ENCODE measurements around the gene IFNA10. TPM values are rescaled to one million over a fixed set of nuclear protein-coding genes. Genes with fewer than 3 reads are reported as not detected.
"Not testable (repeated sequence)": the region's sequence is repeated elsewhere in the genome, so short reads cannot be mapped to it uniquely, and the experiment has no call there.

IFNA10 gene
- total RNA-seq, 1 donor from 2014 or later: not detected

DNA sequence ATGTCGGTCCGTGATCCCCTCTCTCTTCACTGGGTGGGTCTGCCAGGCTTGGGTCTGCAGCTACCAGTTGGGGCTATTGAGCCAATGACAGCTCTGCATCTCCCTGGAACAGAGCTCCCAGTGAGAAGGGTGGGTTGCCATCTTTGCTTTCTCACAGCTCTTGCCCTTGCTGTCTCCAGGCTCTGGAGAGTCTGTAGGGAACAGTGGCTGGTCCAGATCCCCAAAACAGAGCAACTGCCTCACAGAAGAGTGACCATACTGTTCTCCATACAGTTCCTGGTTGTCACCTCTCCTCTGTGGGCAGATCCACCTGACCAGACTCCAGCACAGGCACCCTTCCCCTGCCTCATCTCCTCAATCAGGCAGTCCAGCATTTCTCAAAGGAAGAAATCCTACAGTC, 26.3 kb upstream of the IFNA10 start:
- Histone ChIP-seq H3K9me3 (no peaks in the 10 kb centered on the region), H3K4me3 (no peak overlapping the region), H3K36me3 (no peaks in the 10 kb centered on the region), H3K27me3 (no peaks in the 10 kb centered on the region), H3K27ac (no peak overlapping the region), H3K4me1 (no peaks in the 10 kb centered on the region)
- no peak for DNase-seq (ENCODE audit: extremely low spot score in 2 of 2)
- intact Hi-C loops (cut with DNase I): no loop called here
- TF ChIP-seq POLR2AphosphoS5 (IDR thresholded peaks at IDR 0.05; ENCODE audit: insufficient read depth in 1 of 2, low read depth in 1 of 2) (no peak), POLR2A (IDR thresholded peaks at IDR 0.05) (no peak)
- TF ChIP-seq, protein P1, sequence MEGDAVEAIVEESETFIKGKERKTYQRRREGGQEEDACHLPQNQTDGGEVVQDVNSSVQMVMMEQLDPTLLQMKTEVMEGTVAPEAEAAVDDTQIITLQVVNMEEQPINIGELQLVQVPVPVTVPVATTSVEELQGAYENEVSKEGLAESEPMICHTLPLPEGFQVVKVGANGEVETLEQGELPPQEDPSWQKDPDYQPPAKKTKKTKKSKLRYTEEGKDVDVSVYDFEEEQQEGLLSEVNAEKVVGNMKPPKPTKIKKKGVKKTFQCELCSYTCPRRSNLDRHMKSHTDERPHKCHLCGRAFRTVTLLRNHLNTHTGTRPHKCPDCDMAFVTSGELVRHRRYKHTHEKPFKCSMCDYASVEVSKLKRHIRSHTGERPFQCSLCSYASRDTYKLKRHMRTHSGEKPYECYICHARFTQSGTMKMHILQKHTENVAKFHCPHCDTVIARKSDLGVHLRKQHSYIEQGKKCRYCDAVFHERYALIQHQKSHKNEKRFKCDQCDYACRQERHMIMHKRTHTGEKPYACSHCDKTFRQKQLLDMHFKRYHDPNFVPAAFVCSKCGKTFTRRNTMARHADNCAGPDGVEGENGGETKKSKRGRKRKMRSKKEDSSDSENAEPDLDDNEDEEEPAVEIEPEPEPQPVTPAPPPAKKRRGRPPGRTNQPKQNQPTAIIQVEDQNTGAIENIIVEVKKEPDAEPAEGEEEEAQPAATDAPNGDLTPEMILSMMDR (IDR thresholded peaks at IDR 0.05): no peak

DNA sequence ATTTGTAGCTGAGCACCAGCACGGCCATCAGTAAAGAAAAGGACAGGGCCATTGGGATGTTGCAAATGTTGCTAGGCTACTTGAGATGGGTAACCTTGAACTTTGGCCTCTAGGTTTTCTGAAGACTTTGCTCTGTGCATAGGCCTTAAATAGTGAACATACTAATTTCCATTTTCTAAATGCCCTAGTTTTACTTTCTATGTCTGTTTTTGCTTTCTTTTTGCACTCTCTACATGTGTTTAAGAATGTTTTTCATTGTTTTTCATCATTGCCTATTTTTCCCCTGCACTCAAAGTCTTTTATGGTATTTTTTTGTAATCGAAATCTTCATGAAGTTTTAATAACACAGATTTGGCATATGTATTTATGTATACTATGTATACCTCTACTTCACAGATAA, 21.2 kb upstream of the IFNA10 start, which contains the start of gene IFNA17:
Gene IFNA17 (minus strand): TSS at position 101 of the 400 bp plus-strand sequence. CDS start 49 bp downstream, at position 52.
- no peaks in the 10 kb centered on the region for H3K27me3 ChIP-seq
- DNase-seq (ENCODE audit: extremely low spot score in 2 of 2): no peak
- intact Hi-C loops (cut with DNase I): no loop called here
- H3K4me3 ChIP-seq: no peak within 1 kb of the TSS
- TF ChIP-seq, protein P1 (IDR thresholded peaks at IDR 0.05): no peak
- TF ChIP-seq POLR2AphosphoS5 (IDR thresholded peaks at IDR 0.05; ENCODE audit: insufficient read depth in 1 of 2, low read depth in 1 of 2) (no peak), POLR2A (IDR thresholded peaks at IDR 0.05) (no peak)
- H3K36me3 ChIP-seq: no peaks in the 10 kb centered on the region
- H3K9me3 ChIP-seq: no peaks in the 10 kb centered on the region
- no peak within 1 kb of the TSS for H3K27ac ChIP-seq
- no peaks in the 10 kb centered on the region for H3K4me1 ChIP-seq

DNA sequence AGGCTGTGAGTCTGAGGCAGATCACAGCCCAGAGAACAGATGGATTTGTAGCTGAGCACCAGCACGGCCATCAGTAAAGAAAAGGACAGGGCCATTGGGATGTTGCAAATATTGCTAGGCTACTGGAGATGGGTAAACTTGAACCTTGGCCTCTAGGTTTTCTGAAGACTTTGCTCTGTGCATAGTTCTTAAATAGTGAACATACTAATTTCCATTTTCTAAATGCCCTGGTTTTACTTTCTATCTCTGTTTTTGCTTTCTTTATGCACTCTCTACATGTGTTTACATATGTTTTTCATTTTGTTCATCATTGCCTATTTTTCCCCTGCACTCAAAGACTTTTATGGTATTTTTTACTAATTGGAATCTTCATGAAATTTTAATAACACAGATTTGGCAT, 10.3 kb upstream of the IFNA10 start, which contains the start of gene IFNA16:
Gene IFNA16 (minus strand): TSS at position 101 of the 400 bp plus-strand sequence. CDS start 6 bp downstream, at position 95.
- H3K9me3 ChIP-seq; H3K27me3 ChIP-seq; DNase-seq (ENCODE audit: extremely low spot score in 2 of 2); H3K4me1 ChIP-seq; intact Hi-C loops (cut with DNase I); H3K27ac ChIP-seq; H3K4me3 ChIP-seq; H3K36me3 ChIP-seq: not testable (repeated sequence)

DNA sequence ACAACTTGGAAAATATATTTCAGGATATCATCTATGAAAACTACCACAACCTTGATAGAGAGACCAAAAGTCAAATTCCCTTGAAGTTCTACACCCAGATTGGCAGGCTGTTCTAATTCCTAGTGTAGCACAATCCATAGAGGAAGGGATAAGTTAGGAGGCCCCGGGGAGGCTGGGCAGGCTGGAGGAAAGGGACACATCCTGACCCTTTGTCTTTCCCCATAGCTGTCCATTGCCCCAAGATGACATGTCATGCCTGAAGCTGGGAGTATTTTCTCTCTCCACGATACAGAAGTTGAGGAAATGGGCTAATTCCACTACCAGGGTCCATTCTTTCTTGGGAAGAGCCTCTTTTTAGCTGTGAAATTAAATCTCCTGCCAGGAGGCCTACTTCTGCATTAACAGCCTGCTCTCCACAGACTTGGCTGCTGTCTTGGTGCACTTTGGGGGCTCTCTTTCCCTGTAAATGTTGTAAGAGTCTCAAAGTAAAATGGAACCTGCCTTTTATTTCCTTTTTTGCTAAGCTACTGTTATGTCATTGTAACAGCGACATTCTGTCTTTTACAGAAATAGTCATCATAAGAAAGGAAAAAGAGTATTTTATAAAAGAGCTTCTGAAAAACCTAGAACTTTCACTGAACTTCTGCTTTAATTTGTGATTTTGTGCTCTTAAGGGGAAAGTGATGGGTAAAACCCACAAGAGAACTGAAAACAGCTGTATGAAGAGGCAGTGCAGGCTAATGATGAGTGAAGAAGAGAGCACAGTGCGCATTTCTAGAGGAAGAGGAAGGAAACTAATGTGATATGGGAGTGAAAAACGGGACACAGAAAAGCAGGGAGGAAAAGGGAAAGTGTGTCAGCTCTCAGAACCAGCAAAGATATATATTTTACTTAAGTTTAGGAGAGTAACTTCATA, 6.7 kb upstream of the IFNA10 start:
- H3K27ac ChIP-seq; H3K27me3 ChIP-seq; DNase-seq (ENCODE audit: extremely low spot score in 2 of 2); H3K36me3 ChIP-seq; H3K9me3 ChIP-seq; H3K4me1 ChIP-seq; intact Hi-C loops (cut with DNase I); H3K4me3 ChIP-seq: not testable (repeated sequence)

DNA sequence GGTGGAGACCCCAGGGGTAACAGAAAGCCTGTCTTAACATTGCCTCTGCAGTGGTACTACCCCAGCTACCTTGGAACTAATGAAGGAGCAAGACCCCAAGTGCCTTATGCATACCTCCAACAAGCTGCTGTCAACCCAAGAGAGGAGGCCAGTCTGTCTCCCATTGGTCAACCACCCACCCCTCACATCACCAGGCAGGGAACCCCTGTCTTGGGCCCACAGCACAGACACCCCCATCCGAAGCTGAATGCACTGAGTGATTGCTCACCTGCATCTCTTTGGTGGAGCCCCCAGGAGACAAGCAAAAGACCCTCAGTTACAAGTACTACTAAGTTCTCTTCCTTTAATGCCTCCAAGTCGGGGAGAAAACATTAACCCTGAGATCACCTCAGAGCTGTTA, 5.2 kb upstream of the IFNA10 start:
- intact Hi-C loops (cut with DNase I); DNase-seq (ENCODE audit: extremely low spot score in 2 of 2); H3K9me3 ChIP-seq; H3K27ac ChIP-seq; H3K4me1 ChIP-seq; H3K27me3 ChIP-seq; H3K36me3 ChIP-seq; H3K4me3 ChIP-seq: not testable (repeated sequence)

DNA sequence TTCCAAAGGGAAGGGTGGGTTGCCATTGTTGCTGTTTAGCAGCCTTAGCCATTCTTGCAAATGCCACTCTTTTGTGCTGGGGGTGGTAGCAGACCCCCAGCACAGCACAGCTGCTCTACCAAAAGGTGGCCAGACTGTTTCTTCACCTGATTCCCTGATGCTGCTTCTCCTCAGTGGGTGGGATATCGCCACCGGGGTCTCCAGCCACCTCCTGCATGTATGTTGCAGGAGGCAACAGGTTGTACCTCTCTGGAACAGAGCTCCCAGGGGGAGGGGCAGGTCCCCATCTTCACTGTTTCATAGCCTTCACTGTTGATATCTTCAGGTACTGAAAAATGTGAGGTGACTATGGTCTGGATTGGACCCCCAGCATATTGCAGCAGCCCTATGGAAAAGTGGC, 3.8 kb upstream of the IFNA10 start:
- H3K9me3 ChIP-seq; H3K4me1 ChIP-seq; H3K27me3 ChIP-seq; DNase-seq (ENCODE audit: extremely low spot score in 2 of 2); H3K27ac ChIP-seq; H3K36me3 ChIP-seq; intact Hi-C loops (cut with DNase I); H3K4me3 ChIP-seq: not testable (repeated sequence)

DNA sequence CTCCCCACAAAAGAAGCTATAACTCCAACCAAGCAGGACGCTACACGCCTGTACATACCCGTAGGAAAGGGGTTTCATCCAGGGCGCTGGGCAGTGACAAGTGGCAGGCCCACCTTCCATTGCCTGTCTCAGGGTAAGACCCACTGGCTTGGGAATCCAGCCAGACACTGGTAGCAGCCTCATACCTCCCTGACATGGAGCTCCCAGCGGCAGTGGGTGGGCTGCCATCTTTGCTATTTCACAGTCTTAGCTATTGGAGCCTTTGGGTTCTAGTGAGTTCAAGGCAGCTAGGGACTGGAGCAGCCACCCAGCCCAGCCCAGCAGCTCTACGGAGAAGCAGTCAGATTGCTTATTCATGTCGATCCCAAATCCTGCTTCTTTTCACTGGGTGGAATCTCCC, 3.4 kb upstream of the IFNA10 start:
- Histone ChIP-seq H3K36me3 (no peaks in the 10 kb centered on the region), H3K27me3 (no peaks in the 10 kb centered on the region), H3K4me3 (no peak overlapping the region), H3K27ac (no peak overlapping the region), H3K4me1 (no peaks in the 10 kb centered on the region), H3K9me3 (no peaks in the 10 kb centered on the region)
- TF ChIP-seq, protein P1 (IDR thresholded peaks at IDR 0.05): no peak
- no peak for TF ChIP-seq POLR2AphosphoS5 (IDR thresholded peaks at IDR 0.05; ENCODE audit: insufficient read depth in 1 of 2, low read depth in 1 of 2)
- TF ChIP-seq POLR2A (IDR thresholded peaks at IDR 0.05): no peak
- intact Hi-C loops (cut with DNase I): no loop called here
- DNase-seq (ENCODE audit: extremely low spot score in 2 of 2): no peak
